GM12878 (cell line): ENCODE measurements around the gene SLC1A2. TPM values are rescaled to one million over a fixed set of nuclear protein-coding genes. Genes with fewer than 3 reads are reported as not detected.

Experiments used
- ATAC-seq: fragments of 200-7000 bp; cut with Tn5 transposase; 3 replicates; pipeline ENCODE4 v1.9.1; 2020; ENCODE audit warnings: mild to moderate bottlenecking, moderate library complexity
- BruUV-seq: library from RNA; stranded (reverse); fragments of 400-500 nt; replicated peaks from 2 replicates; lab custom pipeline; 2021; lab: Mats Ljungman, UMichigan
- CTCF ChIA-PET: fragments of 300-600 bp; sonication (Branson Sonifier 250); formaldehyde crosslinking; extraction: SDS; loops from one replicate; lab custom pipeline; 2021; ENCODE audit warnings: inconsistent platforms; lab: Yijun Ruan, JAX
- POLR2A ChIA-PET: fragments of 350-600 bp; formaldehyde crosslinking; extraction: SDS; loops from one replicate; lab custom pipeline; 2021; ENCODE audit warnings: inconsistent platforms; lab: Charles Lee
- RAD21 ChIA-PET: fragments of 300-600 bp; sonication (Branson Sonifier 250); formaldehyde crosslinking; loops from one replicate; lab custom pipeline; 2023; ENCODE audit warnings: antibody characterized with exemption; ENCODE audit not compliant: unreplicated experiment; lab: Charles Lee
- SMC1A ChIA-PET: fragments of 300-600 bp; sonication (Branson Sonifier 250); formaldehyde crosslinking; loops from one replicate; lab custom pipeline; 2023; ENCODE audit not compliant: unreplicated experiment, uncharacterized antibody; lab: Charles Lee
- DNase-seq: peaks from one replicate; pipeline ENCODE4 v3.0.0-alpha.2; 2011; ENCODE audit warnings: low read depth, low spot score
- FAIRE-seq: peaks from 3 replicates; lab custom pipeline; 2011; peaks lifted over from hg19 to GRCh38; lab: Jason Lieb, UNC
- H2AFZ ChIP-seq: 2 replicates; pipeline ENCODE4 v1.6.0; 2011; ENCODE audit warnings: low read depth, low read length, control low read depth; ENCODE audit not compliant: control insufficient read depth
- H3K27ac ChIP-seq: 2 replicates; pipeline ENCODE4 v1.5.1; 2011; ENCODE audit warnings: control low read depth; ENCODE audit not compliant: control insufficient read depth, insufficient read depth
- H3K27me3 ChIP-seq, 2 experiments: replicated peaks in 1 of 2; 2 replicates each; pipeline versions ENCODE4 v1.6.0 to v1.6.1; 2011; ENCODE audit warnings: low read length in 1 of 2; ENCODE audit not compliant: control insufficient read depth in 2 of 2, insufficient read depth in 2 of 2
- H3K36me3 ChIP-seq, 2 experiments: 2 replicates each; pipeline ENCODE4 v1.5.1; 2011; ENCODE audit warnings: low read length in 1 of 2; ENCODE audit not compliant: control insufficient read depth in 2 of 2, insufficient read depth in 2 of 2
- H3K4me1 ChIP-seq: 2 replicates; pipeline ENCODE4 v1.6.1; 2011; ENCODE audit warnings: mild to moderate bottlenecking, low read length, moderate library complexity, mixed read lengths; ENCODE audit not compliant: control insufficient read depth, insufficient read depth
- H3K4me2 ChIP-seq: 2 replicates; pipeline ENCODE4 v1.6.0; 2011; ENCODE audit warnings: control low read depth; ENCODE audit not compliant: control insufficient read depth, insufficient read depth
- H3K4me3 ChIP-seq: fragments of 200-600 bp; sonication (generic); 2 replicates; pipeline ENCODE4 v1.5.1; 2016
- H3K79me2 ChIP-seq: 2 replicates; pipeline ENCODE4 v1.6.0; 2011; ENCODE audit warnings: low read length; ENCODE audit not compliant: control insufficient read depth, insufficient read depth
- H3K9ac ChIP-seq: 2 replicates; pipeline ENCODE4 v1.8.0; 2011; ENCODE audit warnings: low read length, control low read depth, mixed read lengths; ENCODE audit not compliant: control insufficient read depth, insufficient read depth
- H3K9me3 ChIP-seq: replicated peaks from 3 replicates; pipeline ENCODE4 v1.5.1; 2011; ENCODE audit warnings: mild to moderate bottlenecking, low read length; ENCODE audit not compliant: control insufficient read depth, insufficient read depth
- H4K20me1 ChIP-seq: 2 replicates; pipeline ENCODE4 v1.6.0; 2011; ENCODE audit not compliant: control insufficient read depth, insufficient read depth
- BMI1 ChIP-seq: fragments of 450-650 bp; IDR thresholded peaks from 2 replicates; pipeline ENCODE4 v1.6.1; 2016; ENCODE audit warnings: mild to moderate bottlenecking, moderate library complexity, borderline replicate concordance
- BRCA1 ChIP-seq: IDR thresholded peaks from 2 replicates; pipeline ENCODE4 v1.6.1; 2011; ENCODE audit warnings: low read depth, low read length, improper control_type of control experiment
- CBX3 ChIP-seq: fragments of 200-600 bp; sonication (generic); IDR thresholded peaks from 2 replicates; pipeline ENCODE4 v1.6.1; 2016; ENCODE audit warnings: low read depth, borderline replicate concordance
- MLLT1 ChIP-seq: fragments of 450-650 bp; IDR thresholded peaks from 2 replicates; pipeline ENCODE4 v1.6.1; 2016; ENCODE audit warnings: mild to moderate bottlenecking
- NBN ChIP-seq: fragments of 450-650 bp; IDR thresholded peaks from 2 replicates; pipeline ENCODE4 v1.6.1; 2016
- POU2F2 ChIP-seq: IDR thresholded peaks from 3 replicates; pipeline ENCODE4 v1.6.1; 2011; ENCODE audit warnings: low read depth, mild to moderate bottlenecking, low read length, borderline replicate concordance
- SKIL ChIP-seq: fragments of 450-650 bp; IDR thresholded peaks from 2 replicates; pipeline ENCODE4 v1.6.1; 2017; ENCODE audit warnings: mild to moderate bottlenecking, low read depth, inconsistent platforms; ENCODE audit not compliant: poor library complexity, severe bottlenecking
- SP1 ChIP-seq: IDR thresholded peaks from one replicate; pipeline ENCODE4 v1.6.1; 2011; ENCODE audit warnings: low read depth, low read length
- STAT3 ChIP-seq: IDR thresholded peaks from 2 replicates; pipeline ENCODE4 v1.6.1; 2011; ENCODE audit warnings: low read depth, low read length, improper control_type of control experiment
- TBL1XR1 ChIP-seq: IDR thresholded peaks from 2 replicates; pipeline ENCODE4 v1.6.1; 2012; ENCODE audit warnings: low read depth, low read length, improper control_type of control experiment
- ZBTB11 ChIP-seq: fragments of 450-650 bp; formaldehyde crosslinking; IDR thresholded peaks from 2 replicates; pipeline ENCODE4 v1.5.0; 2022; ENCODE audit warnings: mild to moderate bottlenecking, missing genetic modification characterization
- WGBS: methylation state at CpG from one replicate; pipeline ENCODE4 v1.1.6; 2016; ENCODE audit warnings: low lambda C conversion rate; ENCODE audit not compliant: insufficient replicate concordance, insufficient coverage; ENCODE audit errors: missing lambda C conversion rate; 5-methylcytosine and 5-hydroxymethylcytosine counted together
- in situ Hi-C: fragments of 300-500 bp; cut with MboI; formaldehyde crosslinking; loops from 9 replicates; pipeline ENCODE4 v1.14.3; 2018; ENCODE audit warnings: mixed read lengths
- intact Hi-C: fragments of 100-400 bp; cut with micrococcal nuclease; formaldehyde crosslinking; loops from one replicate; pipeline ENCODE4 v1.14.2; 2022; ENCODE audit not compliant: unreplicated experiment
- polyA plus RNA-seq, 11 experiments: library from polyadenylated mRNA; depleted of rRNA in 4 of 11; unstranded in 6 of 11; stranded (reverse) in 5 of 11; fragments of >200 nt; fragmentation: Nextera tagmentation in 4 of 11; fragmentation: Illumina TruSeq in 1 of 11; extraction: Ambion mirVana in 4 of 11; extraction: Trizol in 1 of 11; gene quantifications; 1 replicate in 1 of 11; 2 replicates in 10 of 11; pipeline versions ENCODE4 v1.2.1 to v1.2.3, GENCODE V29; 2011 to 2016; ENCODE audit warnings: inconsistent platforms in 2 of 11, missing spikeins in 2 of 11, low read depth in 1 of 11
- total RNA-seq, 4 experiments: library from RNA; depleted of rRNA in 3 of 4; stranded (reverse); fragments of >200 nt in 3 of 4; fragmentation: Illumina TruSeq in 1 of 4; extraction: Trizol in 1 of 4; gene quantifications; 2 replicates each; pipeline versions ENCODE4 v1.2.1 to v1.2.3, GENCODE V29; 2013 to 2021

The SLC1A2 gene
- total and polyA plus RNA-seq, 10 of the 15 experiments (the other 5 are each of a cell fraction or from before 2014, with no cell fraction given), result 0.01 to 0.84 (median 0.22) TPM; not detected in 1

GRCh38 chr11:35308157-35308556, 111.2 kb downstream of the SLC1A2 start:
- Histone ChIP-seq H3K36me3 (no peaks in the 10 kb centered on the region), H3K4me2 (no peak overlapping the region), H3K4me1 (peaks cover 22% of the 10 kb centered on the region), H3K9me3 (no peaks in the 10 kb centered on the region), H3K4me3 (no peak overlapping the region), H4K20me1 (no peaks in the 10 kb centered on the region), H3K79me2 (no peaks in the 10 kb centered on the region), H3K9ac (no peak overlapping the region), H3K27ac (no peak overlapping the region), H3K27me3 (no peaks in the 10 kb centered on the region), H2AFZ (no peak overlapping the region)
- TF ChIP-seq BRCA1, result no peak
- TF ChIP-seq STAT3, result no peak
- TF ChIP-seq TBL1XR1, result no peak
- no peak for TF ChIP-seq SKIL
- TF ChIP-seq NBN, result no peak
- no peak for TF ChIP-seq SP1
- no peak for TF ChIP-seq ZBTB11 (CRISPR knock-in tag)
- TF ChIP-seq POU2F2, result no peak
- TF ChIP-seq MLLT1, result no peak
- TF ChIP-seq CBX3, result no peak
- TF ChIP-seq BMI1, result no peak
- ChIA-PET SMC1A (interaction anchor here (1.0 to 2.5 kb wide), 7 partner anchors 9 to 367 kb away, joined by 3 to 7 read pairs (median 4); no protein-coding TSS in a partner anchor), CTCF (interaction anchor here (2.1 to 5.2 kb wide), 4 partner anchors 70 to 381 kb away, joined by 6 to 98 read pairs (median 23); no protein-coding TSS in a partner anchor), POLR2A (no interaction called here), RAD21 (interaction anchor here (0.7 to 1.1 kb wide), 3 partner anchors 35 to 381 kb away, joined by 3 to 4 read pairs (median 3); no protein-coding TSS in a partner anchor)
- 85% methylated on average over 9 of the region's 9 CpGs for WGBS
- no TSS peak for BruUV-seq
- FAIRE-seq (no peak), ATAC-seq (no peak), DNase-seq (no peak)
- intact Hi-C loops (no loop called here), in situ Hi-C loops (no loop called here)
